Bronchial epithelial cell (primary cell): ENCODE measurements around the gene PFKL. TPM values are rescaled to one million over a fixed set of nuclear protein-coding genes. Genes with fewer than 3 reads are reported as not detected.

Experiments
- DNase-seq: peaks from one replicate; pipeline ENCODE4 v3.0.0-alpha.2; 2010; ENCODE audit warnings: low read depth
- FAIRE-seq: peaks from 2 replicates; lab custom pipeline; 2011; peaks lifted over from hg19 to GRCh38; lab: Jason Lieb, UNC
- H3K27me3 ChIP-seq: 2 replicates; pipeline ENCODE4 v1.5.1; 2011; ENCODE audit warnings: low read length; ENCODE audit not compliant: control insufficient read depth, insufficient read depth
- H3K36me3 ChIP-seq: 2 replicates; pipeline ENCODE4 v1.5.1; 2011; ENCODE audit warnings: low read length; ENCODE audit not compliant: control insufficient read depth, insufficient read depth
- H3K4me3 ChIP-seq: 2 replicates; pipeline ENCODE4 v1.5.1; 2011; ENCODE audit warnings: mild to moderate bottlenecking, low read depth, low read length, control low read depth
- CTCF ChIP-seq: IDR thresholded peaks from 2 replicates; pipeline ENCODE4 v1.5.1; 2011; ENCODE audit warnings: mild to moderate bottlenecking, moderate library complexity, low read length, control low read depth, inconsistent platforms; ENCODE audit not compliant: insufficient read depth, severe bottlenecking
- total RNA-seq: library from RNA; depleted of rRNA; stranded (reverse); fragments of >200 nt; gene quantifications from 2 replicates; pipeline ENCODE4 v1.2.1, GENCODE V29; 2014

PFKL gene
- total RNA-seq, 1 donor from 2014 or later = 148 TPM

- Histone ChIP-seq H3K4me3 (no peak overlapping the region), H3K36me3 (peaks cover 27% of the 10 kb centered on the region), H3K27me3 (no peaks in the 10 kb centered on the region)
- no peak for DNase-seq
- TF ChIP-seq CTCF = no peak
- no peak for FAIRE-seq
Observed at GRCh38 chr21:44323591-44323990, 23.7 kb downstream of the PFKL start.

DNA sequence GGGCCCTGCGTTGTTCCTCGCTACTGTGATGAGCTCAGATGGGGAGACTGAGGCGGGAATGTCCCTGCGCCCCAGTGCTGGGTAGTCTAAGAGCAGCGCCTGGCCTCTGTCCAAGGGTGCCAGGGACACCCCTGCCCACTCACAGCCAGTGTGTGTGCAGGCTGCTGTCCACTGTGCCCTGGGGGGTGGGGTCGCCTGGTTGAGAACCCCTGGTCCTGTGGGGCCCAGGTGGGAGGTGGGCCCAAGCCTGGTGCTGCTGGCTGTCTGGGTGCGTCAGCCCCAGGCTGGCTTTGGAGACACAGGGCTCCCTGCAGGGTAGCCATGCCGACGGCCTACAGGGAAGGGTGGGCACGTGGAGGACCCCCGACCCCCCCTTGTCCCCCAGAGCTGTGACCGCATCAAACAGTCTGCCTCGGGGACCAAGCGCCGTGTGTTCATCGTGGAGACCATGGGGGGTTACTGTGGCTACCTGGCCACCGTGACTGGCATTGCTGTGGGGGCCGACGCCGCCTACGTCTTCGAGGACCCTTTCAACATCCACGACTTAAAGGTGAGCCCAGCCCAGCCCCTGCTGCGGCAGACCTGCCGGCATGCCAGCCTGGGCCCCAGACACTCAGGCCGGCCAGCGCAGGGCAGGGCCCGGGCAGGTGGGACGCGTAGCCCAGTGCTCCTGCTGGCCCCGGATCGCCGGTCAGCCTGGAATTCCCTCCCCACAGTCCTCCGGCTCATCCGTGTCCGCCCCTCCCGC lies 24.4 kb downstream of the PFKL start:
- no peak for TF ChIP-seq CTCF
- FAIRE-seq (no peak), DNase-seq (no peak)
- H3K4me3 ChIP-seq = no peak overlapping the region
- no peaks in the 10 kb centered on the region for H3K27me3 ChIP-seq
- H3K36me3 ChIP-seq = peaks cover 27% of the 10 kb centered on the region

- no peak overlapping the region for H3K4me3 ChIP-seq
- no peaks in the 10 kb centered on the region for H3K27me3 ChIP-seq
- TF ChIP-seq CTCF = no peak
- FAIRE-seq (no peak), DNase-seq (no peak)
- H3K36me3 ChIP-seq = peaks cover 23% of the 10 kb centered on the region
Observed at GRCh38 chr21:44324854-44325107, 24.9 kb downstream of the PFKL start.

DNA sequence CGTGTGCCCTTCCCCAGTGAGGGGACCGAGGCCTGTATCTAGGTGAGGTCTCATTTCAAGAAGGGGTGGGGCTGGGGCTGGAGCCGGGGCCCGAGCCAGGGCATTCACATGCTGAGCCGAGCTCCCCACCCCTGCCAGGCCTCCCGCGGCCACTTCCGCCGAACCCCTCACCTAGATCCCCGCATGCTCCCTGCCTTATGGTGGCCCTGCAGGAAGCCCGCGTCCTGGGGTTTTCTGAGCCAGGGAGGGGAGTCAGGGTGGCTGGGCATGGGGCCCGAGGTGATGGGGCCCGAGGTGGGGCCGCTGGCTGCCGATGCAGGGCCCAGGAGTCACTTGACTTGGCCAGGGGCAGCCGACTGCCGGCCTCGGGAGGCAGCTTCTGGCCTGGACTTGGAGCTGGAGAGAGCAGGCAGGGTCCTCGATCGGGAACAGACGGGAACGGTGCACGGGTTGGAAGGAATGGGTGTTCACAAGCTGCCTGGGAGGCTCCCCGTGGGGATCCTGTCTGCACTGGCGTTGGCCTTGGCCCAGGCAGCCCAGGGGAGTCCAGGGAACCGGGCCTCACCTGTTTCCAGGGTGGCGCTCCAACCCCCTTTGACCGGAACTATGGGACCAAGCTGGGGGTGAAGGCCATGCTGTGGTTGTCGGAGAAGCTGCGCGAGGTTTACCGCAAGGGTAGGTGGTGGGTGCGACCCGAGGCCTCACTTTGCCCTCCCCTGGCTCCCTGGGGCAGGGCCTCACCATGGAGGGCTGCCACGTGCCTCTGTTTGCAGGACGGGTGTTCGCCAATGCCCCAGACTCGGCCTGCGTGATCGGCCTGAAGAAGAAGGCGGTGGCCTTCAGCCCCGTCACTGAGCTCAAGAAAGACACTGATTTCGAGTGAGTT lies 25.8 kb downstream of the PFKL start:
- no peak for DNase-seq
- Histone ChIP-seq H3K36me3 (peaks cover 21% of the 10 kb centered on the region), H3K4me3 (no peak overlapping the region), H3K27me3 (no peaks in the 10 kb centered on the region)
- no peak for TF ChIP-seq CTCF
- FAIRE-seq = no peak

DNA sequence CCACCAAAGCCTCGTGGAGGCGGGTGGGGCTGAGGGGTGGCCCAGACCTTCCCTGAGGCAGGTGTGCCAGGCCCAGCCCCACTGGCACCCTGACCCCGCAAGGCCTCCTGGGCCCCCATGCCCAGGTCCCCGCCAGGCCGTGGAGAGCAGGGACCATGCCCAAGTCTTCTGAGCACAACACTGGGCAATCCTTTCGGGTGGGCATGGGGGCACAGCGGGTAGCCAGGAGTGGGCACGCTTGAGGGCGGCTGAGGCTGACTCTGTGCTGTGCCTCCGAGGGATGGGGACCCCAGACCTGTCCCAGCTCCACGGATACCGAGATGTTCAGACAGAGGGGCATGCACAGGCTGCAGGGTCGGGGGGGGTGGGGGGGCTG lies 26.4 kb downstream of the PFKL start:
- FAIRE-seq (no peak), DNase-seq (no peak)
- Histone ChIP-seq H3K4me3 (no peak overlapping the region), H3K36me3 (peaks cover 18% of the 10 kb centered on the region), H3K27me3 (no peaks in the 10 kb centered on the region)
- no peak for TF ChIP-seq CTCF
